Measurements from ENCODE around the gene CXorf66.

The CXorf66 gene, protein sequence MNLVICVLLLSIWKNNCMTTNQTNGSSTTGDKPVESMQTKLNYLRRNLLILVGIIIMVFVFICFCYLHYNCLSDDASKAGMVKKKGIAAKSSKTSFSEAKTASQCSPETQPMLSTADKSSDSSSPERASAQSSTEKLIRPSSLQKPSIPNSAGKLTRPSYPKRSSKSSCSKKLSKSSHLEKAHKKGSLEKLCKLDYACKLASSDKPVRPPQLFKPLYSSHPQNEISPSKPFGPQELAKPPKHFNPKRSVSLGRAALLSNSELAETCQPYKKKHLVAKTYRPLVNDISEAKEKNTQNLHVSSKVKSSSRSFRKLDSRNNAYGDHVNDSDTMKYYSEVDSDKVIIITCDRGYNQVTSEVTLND

DNA sequence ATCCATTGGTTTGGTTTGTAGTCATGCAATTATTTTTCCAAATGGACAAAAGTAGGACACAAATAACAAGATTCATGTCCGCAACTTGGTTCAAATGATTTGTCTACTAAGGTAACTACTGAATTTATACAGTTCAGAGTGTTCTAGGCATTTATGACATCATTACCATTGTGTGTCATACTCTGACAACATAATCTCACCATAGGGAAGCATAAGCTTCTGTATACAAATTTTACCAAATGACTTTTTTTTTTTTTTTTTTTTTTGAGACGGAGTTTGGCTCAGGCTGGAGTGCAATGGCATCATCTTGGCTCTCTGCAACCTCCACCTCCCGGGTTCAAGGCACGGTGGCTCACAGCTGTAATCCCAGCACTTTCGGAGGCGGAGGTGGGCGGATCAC is at the start of gene CXorf66:
Gene CXorf66, minus strand, starts transcription at position 101 of the 400 bp plus-strand sequence. Its CDS starts 25 bp downstream, at position 76.
- no peak within 1 kb of the TSS for H3K9ac ChIP-seq (ENCODE audit: low read depth, low read length)
- H3K4me1 ChIP-seq (ENCODE audit: insufficient read depth, low read length): no peaks in the 10 kb centered on the region
- no peak within 1 kb of the TSS for H2AFZ ChIP-seq (ENCODE audit: low read depth, low read length)
- no peaks in the 10 kb centered on the region for H4K20me1 ChIP-seq (ENCODE audit: insufficient read depth, low read length)
- no peaks in the 10 kb centered on the region for H3K9me3 ChIP-seq (ENCODE audit: insufficient read depth, low read length, severe bottlenecking)
- TF ChIP-seq CTCF (IDR thresholded peaks at IDR 0.05; ENCODE audit: borderline replicate concordance, extremely low read depth, low read length, poor library complexity, severe bottlenecking) (no peak), EZH2 (IDR thresholded peaks at IDR 0.05; ENCODE audit: borderline replicate concordance, low read depth, low read length, severe bottlenecking) (no peak)
- H3K27me3 ChIP-seq (ENCODE audit: insufficient read depth, low read length, poor library complexity): no peaks in the 10 kb centered on the region
- H3K4me2 ChIP-seq (ENCODE audit: insufficient read depth, low read length): no peak within 1 kb of the TSS
- no peak for ATAC-seq (ENCODE audit: insufficient read depth, low read depth)
- H3K4me3 ChIP-seq (ENCODE audit: low read depth in 1 of 2, low read length in 2 of 2): no peak within 1 kb of the TSS
- DNase-seq: no peak
- H3K36me3 ChIP-seq (ENCODE audit: insufficient read depth, low read length): no peaks in the 10 kb centered on the region
- H3K27ac ChIP-seq (ENCODE audit: low read length): no peak within 1 kb of the TSS
- no peaks in the 10 kb centered on the region for H3K79me2 ChIP-seq (ENCODE audit: insufficient read depth, low read length)

GRCh38 chrX:139982856-139983255 is 17.5 kb upstream of the CXorf66 start:
- H3K9ac ChIP-seq (ENCODE audit: low read depth, low read length): no peak overlapping the region

GRCh38 chrX:139974471-139974870 is 9.2 kb upstream of the CXorf66 start:
- TF ChIP-seq EZH2 (IDR thresholded peaks at IDR 0.05; ENCODE audit: borderline replicate concordance, low read depth, low read length, severe bottlenecking) (no peak), CTCF (IDR thresholded peaks at IDR 0.05; ENCODE audit: borderline replicate concordance, extremely low read depth, low read length, poor library complexity, severe bottlenecking) (no peak)
- no peak overlapping the region for H3K9ac ChIP-seq (ENCODE audit: low read depth, low read length)
- no peaks in the 10 kb centered on the region for H3K36me3 ChIP-seq (ENCODE audit: insufficient read depth, low read length)
- no peak overlapping the region for H3K27ac ChIP-seq (ENCODE audit: low read length)
- H3K9me3 ChIP-seq (ENCODE audit: insufficient read depth, low read length, severe bottlenecking): no peaks in the 10 kb centered on the region
- H3K79me2 ChIP-seq (ENCODE audit: insufficient read depth, low read length): no peaks in the 10 kb centered on the region
- H3K4me2 ChIP-seq (ENCODE audit: insufficient read depth, low read length): no peak overlapping the region
- no peak for DNase-seq
- no peak for ATAC-seq (ENCODE audit: insufficient read depth, low read depth)
- no peaks in the 10 kb centered on the region for H4K20me1 ChIP-seq (ENCODE audit: insufficient read depth, low read length)
- no peaks in the 10 kb centered on the region for H3K4me1 ChIP-seq (ENCODE audit: insufficient read depth, low read length)
- no peak overlapping the region for H3K4me3 ChIP-seq (ENCODE audit: low read depth in 1 of 2, low read length in 2 of 2)
- H2AFZ ChIP-seq (ENCODE audit: low read depth, low read length): no peak overlapping the region
- no peaks in the 10 kb centered on the region for H3K27me3 ChIP-seq (ENCODE audit: insufficient read depth, low read length, poor library complexity)

More at GRCh38 chrX:139982856-139983255, 17.5 kb upstream of the CXorf66 start:
- Histone ChIP-seq H3K4me1 (ENCODE audit: insufficient read depth, low read length) (no peaks in the 10 kb centered on the region), H3K9me3 (ENCODE audit: insufficient read depth, low read length, severe bottlenecking) (no peaks in the 10 kb centered on the region), H3K36me3 (ENCODE audit: insufficient read depth, low read length) (no peaks in the 10 kb centered on the region), H3K4me2 (ENCODE audit: insufficient read depth, low read length) (no peak overlapping the region), H3K27me3 (ENCODE audit: insufficient read depth, low read length, poor library complexity) (no peaks in the 10 kb centered on the region), H3K79me2 (ENCODE audit: insufficient read depth, low read length) (no peaks in the 10 kb centered on the region), H3K4me3 (ENCODE audit: low read depth in 1 of 2, low read length in 2 of 2) (no peak overlapping the region), H3K27ac (ENCODE audit: low read length) (no peak overlapping the region), H4K20me1 (ENCODE audit: insufficient read depth, low read length) (no peaks in the 10 kb centered on the region), H2AFZ (ENCODE audit: low read depth, low read length) (no peak overlapping the region)
- DNase-seq (no peak), ATAC-seq (ENCODE audit: insufficient read depth, low read depth) (no peak)
- TF ChIP-seq EZH2 (IDR thresholded peaks at IDR 0.05; ENCODE audit: borderline replicate concordance, low read depth, low read length, severe bottlenecking) (no peak), CTCF (IDR thresholded peaks at IDR 0.05; ENCODE audit: borderline replicate concordance, extremely low read depth, low read length, poor library complexity, severe bottlenecking) (no peak)

Measured in DND-41 (cell line).